ENCODE measurements around the gene KIF5C.

DNA sequence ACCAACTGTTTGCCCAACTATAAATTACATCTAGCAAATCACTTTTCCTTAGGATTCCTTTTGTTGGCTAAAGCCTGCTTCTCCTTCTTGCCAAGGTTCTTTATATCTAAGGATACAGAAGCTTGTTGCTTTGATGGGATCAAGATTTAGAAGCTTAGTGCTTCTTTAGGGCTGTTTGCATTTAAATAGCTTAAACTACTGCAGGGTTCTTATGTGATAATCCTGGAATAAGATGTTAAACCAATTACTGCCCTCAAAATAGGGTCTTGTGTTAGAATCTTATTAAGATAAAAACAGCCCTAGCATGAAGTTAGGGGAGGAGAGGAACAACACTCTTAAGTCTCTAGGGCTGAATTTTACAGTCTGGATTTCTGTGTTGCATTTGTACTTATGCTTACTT, 64.2 kb downstream of the KIF5C start:
- TF ChIP-seq CTCF (IDR thresholded peaks at IDR 0.05; ENCODE audit: low read length) (no peak), EZH2 (IDR thresholded peaks at IDR 0.05; ENCODE audit: borderline replicate concordance, low read length) (no peak)

All from OCI-LY1 (cell line).